Loucy (cell line): ENCODE data around the gene GALM.

Experiments
- H2AFZ ChIP-seq: fragments of 200-600 bp; sonication (generic); 2 replicates; pipeline ENCODE4 v1.6.0; 2016; ENCODE audit warnings: antibody characterized with exemption, mild to moderate bottlenecking, low read length, moderate library complexity
- H3F3A ChIP-seq: fragments of 200-600 bp; 2 replicates; pipeline ENCODE4 v1.6.0; 2016; ENCODE audit warnings: antibody characterized with exemption, low read depth, mild to moderate bottlenecking
- H3K27me3 ChIP-seq: fragments of 200-600 bp; sonication (generic); 2 replicates; pipeline ENCODE4 v1.6.1; 2014; ENCODE audit warnings: low read length, mild to moderate bottlenecking; ENCODE audit not compliant: insufficient read depth, poor library complexity, severe bottlenecking
- H3K36me3 ChIP-seq: fragments of 200-600 bp; sonication (generic); 2 replicates; pipeline ENCODE4 v1.6.1; 2016; ENCODE audit warnings: low read length; ENCODE audit not compliant: insufficient read depth
- H3K4me1 ChIP-seq: fragments of 200-600 bp; sonication (generic); 2 replicates; pipeline ENCODE4 v1.5.1; 2014; ENCODE audit warnings: low read length, mild to moderate bottlenecking; ENCODE audit not compliant: insufficient read depth, poor library complexity, severe bottlenecking
- H3K4me2 ChIP-seq: fragments of 200-600 bp; sonication (generic); 2 replicates; pipeline ENCODE4 v1.6.0; 2014; ENCODE audit warnings: antibody characterized with exemption, low read length, low read depth, mild to moderate bottlenecking; ENCODE audit not compliant: poor library complexity, severe bottlenecking
- H3K4me3 ChIP-seq: fragments of 200-600 bp; sonication (generic); 2 replicates; pipeline ENCODE4 v1.5.1; 2014; ENCODE audit warnings: low read length, mild to moderate bottlenecking, mixed read lengths; ENCODE audit not compliant: poor library complexity, severe bottlenecking
- H3K79me2 ChIP-seq: fragments of 200-600 bp; sonication (generic); 2 replicates; pipeline ENCODE4 v1.6.1; 2014; ENCODE audit warnings: low read length; ENCODE audit not compliant: insufficient read depth
- H3K9ac ChIP-seq: fragments of 200-600 bp; sonication (generic); 2 replicates; pipeline ENCODE4 v1.6.0; 2014; ENCODE audit warnings: mild to moderate bottlenecking, low read depth, low read length, moderate library complexity; ENCODE audit not compliant: poor library complexity, severe bottlenecking
- H3K9me2 ChIP-seq: fragments of 200-600 bp; sonication (generic); replicated peaks from 2 replicates; pipeline ENCODE4 v1.6.1; 2016; ENCODE audit warnings: low read depth, low read length, mixed read lengths
- H3K9me3 ChIP-seq: fragments of 200-600 bp; sonication (generic); 2 replicates; pipeline ENCODE4 v1.6.1; 2014; ENCODE audit warnings: mild to moderate bottlenecking, antibody characterized with exemption, low read length, low read depth; ENCODE audit not compliant: insufficient read depth
- H4K20me1 ChIP-seq: fragments of 200-600 bp; sonication (generic); 2 replicates; pipeline ENCODE4 v1.6.0; 2014; ENCODE audit warnings: antibody characterized with exemption, low read length, mild to moderate bottlenecking; ENCODE audit not compliant: insufficient read depth, poor library complexity, severe bottlenecking
- EZH2phosphoT487 ChIP-seq: fragments of 200-600 bp; IDR thresholded peaks from 2 replicates; pipeline ENCODE4 v1.6.1; 2018; ENCODE audit warnings: antibody characterized with exemption, mild to moderate bottlenecking, moderate library complexity, borderline replicate concordance
- TF ChIP-seq, protein P1 (sequence below): fragments of 200-600 bp; sonication (generic); conservative IDR thresholded peaks from 2 replicates; pipeline ENCODE4 v1.5.1; 2014; ENCODE audit warnings: mild to moderate bottlenecking, antibody characterized with exemption, low read length

Gene GALM

DNA sequence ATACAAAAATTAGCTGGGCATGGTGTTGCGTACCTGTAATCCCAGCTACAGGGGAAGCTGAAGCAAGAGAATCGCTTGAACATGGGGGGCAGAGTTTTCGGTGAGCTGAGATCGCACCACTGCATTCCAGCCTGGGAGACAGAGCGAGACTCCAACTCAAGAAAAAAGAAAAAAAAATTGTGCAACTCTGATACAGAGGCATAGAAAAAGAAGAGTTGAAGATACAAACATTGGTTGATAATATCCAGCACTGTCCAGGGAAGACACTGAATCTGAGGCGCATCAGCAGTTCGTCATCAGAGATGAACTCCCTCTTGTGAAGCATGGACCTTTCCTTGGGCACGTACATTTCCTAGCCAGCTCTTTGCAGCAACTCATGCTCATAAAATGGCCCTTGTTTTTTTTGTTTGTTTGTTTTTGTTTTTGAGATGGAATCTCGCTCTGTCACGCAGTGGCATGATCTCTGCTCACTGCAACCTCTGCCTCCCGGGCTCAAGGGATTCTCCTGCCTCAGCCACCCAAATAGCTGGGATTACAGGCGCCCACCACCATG is 16.7 kb upstream of the GALM start:
- Histone ChIP-seq H3K79me2 (no peaks in the 10 kb centered on the region), H3K4me1 (peaks cover 58% of the 10 kb centered on the region), H3K9me3 (peaks cover 5% of the 10 kb centered on the region; the same call in 1 of the 2 replicates), H3K9me2 (no peaks in the 10 kb centered on the region), H3K4me3 (no peak overlapping the region), H3K4me2 (no peak overlapping the region), H3K9ac (no peak overlapping the region), H3K27me3 (no peaks in the 10 kb centered on the region), H2AFZ (no peak overlapping the region), H4K20me1 (no peaks in the 10 kb centered on the region), H3K36me3 (no peaks in the 10 kb centered on the region), H3F3A (peaks cover 6% of the 10 kb centered on the region; the same call in 1 of the 2 replicates)
- TF ChIP-seq EZH2phosphoT487, result no peak
- TF ChIP-seq, protein P1, sequence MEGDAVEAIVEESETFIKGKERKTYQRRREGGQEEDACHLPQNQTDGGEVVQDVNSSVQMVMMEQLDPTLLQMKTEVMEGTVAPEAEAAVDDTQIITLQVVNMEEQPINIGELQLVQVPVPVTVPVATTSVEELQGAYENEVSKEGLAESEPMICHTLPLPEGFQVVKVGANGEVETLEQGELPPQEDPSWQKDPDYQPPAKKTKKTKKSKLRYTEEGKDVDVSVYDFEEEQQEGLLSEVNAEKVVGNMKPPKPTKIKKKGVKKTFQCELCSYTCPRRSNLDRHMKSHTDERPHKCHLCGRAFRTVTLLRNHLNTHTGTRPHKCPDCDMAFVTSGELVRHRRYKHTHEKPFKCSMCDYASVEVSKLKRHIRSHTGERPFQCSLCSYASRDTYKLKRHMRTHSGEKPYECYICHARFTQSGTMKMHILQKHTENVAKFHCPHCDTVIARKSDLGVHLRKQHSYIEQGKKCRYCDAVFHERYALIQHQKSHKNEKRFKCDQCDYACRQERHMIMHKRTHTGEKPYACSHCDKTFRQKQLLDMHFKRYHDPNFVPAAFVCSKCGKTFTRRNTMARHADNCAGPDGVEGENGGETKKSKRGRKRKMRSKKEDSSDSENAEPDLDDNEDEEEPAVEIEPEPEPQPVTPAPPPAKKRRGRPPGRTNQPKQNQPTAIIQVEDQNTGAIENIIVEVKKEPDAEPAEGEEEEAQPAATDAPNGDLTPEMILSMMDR, result no peak

DNA sequence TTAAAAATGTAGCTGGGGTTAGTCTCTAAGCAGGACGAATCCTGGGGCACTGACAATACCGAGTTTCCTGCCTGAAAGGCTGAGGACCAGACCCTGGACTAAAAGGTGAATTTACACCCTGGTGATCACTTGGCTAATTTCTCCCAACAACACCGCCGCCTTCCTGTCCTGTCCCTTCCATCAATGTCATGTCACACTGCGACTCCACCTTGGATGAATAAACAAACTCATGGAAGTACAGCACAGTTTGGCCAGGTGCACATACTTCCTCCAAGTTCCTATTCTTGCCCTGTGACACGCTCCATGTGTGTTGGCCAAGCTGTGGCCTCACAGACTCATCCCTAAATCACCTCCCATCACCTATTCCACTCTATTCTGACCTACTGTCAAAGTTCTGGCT is 15.9 kb upstream of the GALM start:
- TF ChIP-seq, protein P1, result no peak
- no peak for TF ChIP-seq EZH2phosphoT487
- Histone ChIP-seq H3K4me2 (no peak overlapping the region), H3K79me2 (no peaks in the 10 kb centered on the region), H2AFZ (no peak overlapping the region), H3K4me3 (no peak overlapping the region), H3K4me1 (peaks cover 59% of the 10 kb centered on the region), H3K9ac (no peak overlapping the region), H3F3A (no peaks in the 10 kb centered on the region), H3K36me3 (no peaks in the 10 kb centered on the region), H3K27me3 (no peaks in the 10 kb centered on the region), H3K9me2 (no peaks in the 10 kb centered on the region), H3K9me3 (peaks cover 5% of the 10 kb centered on the region; the same call in 1 of the 2 replicates), H4K20me1 (no peaks in the 10 kb centered on the region)

DNA sequence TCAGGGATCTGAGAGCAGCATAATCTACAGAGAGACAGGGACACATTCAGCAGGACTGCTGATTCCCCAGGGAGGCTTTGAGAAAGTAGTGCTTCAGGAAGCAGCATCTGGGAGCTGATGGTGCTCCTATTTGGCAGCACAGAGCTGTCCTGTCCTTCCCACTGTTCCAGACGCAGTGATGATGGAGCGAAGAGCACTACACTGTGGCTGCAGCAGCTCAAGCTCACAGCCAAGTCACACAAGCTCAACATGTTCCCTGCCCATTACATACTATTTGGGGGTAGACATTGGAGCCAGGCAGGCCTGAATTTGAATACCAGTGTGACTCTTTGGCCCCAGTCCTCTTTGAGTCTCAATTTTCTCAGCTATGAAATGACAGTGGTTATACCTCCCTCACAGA is 15.2 kb upstream of the GALM start:
- no peaks in the 10 kb centered on the region for H3K27me3 ChIP-seq
- H3K4me3 ChIP-seq, result no peak overlapping the region
- H3K9me3 ChIP-seq, result peaks cover 5% of the 10 kb centered on the region; the same call in 1 of the 2 replicates
- no peaks in the 10 kb centered on the region for H3K9me2 ChIP-seq
- H3K9ac ChIP-seq, result no peak overlapping the region
- no peak for TF ChIP-seq EZH2phosphoT487
- TF ChIP-seq, protein P1, result no peak
- H2AFZ ChIP-seq, result no peak overlapping the region
- peaks cover 59% of the 10 kb centered on the region for H3K4me1 ChIP-seq
- H3K4me2 ChIP-seq, result no peak overlapping the region
- H3K79me2 ChIP-seq, result no peaks in the 10 kb centered on the region
- no peaks in the 10 kb centered on the region for H3F3A ChIP-seq
- H3K36me3 ChIP-seq, result no peaks in the 10 kb centered on the region
- no peaks in the 10 kb centered on the region for H4K20me1 ChIP-seq
